Progenitor cell of endocrine pancreas (in vitro differentiated cells): Measurements from ENCODE around the gene SMIM12. TPM values are rescaled to one million over a fixed set of nuclear protein-coding genes. Genes with fewer than 3 reads are reported as not detected.

ENCODE experiments used
- DNase-seq: peaks from one replicate; pipeline ENCODE4 v3.0.0; 2021; ENCODE audit warnings: low spot score; ENCODE audit not compliant: unreplicated experiment
- H3K27ac Mint-ChIP-seq: 2 replicates; pipeline ENCODE4 v1.8.0; 2021; ENCODE audit warnings: mild to moderate bottlenecking, moderate library complexity, mixed read lengths
- H3K27me3 Mint-ChIP-seq: 2 replicates; pipeline ENCODE4 v1.8.0; 2021; ENCODE audit warnings: mixed read lengths
- H3K36me3 Mint-ChIP-seq: 2 replicates; pipeline ENCODE4 v1.8.0; 2022; ENCODE audit warnings: mixed read lengths; ENCODE audit not compliant: insufficient read depth
- H3K4me1 Mint-ChIP-seq: 2 replicates; pipeline ENCODE4 v1.8.0; 2021; ENCODE audit warnings: low read depth, mixed read lengths
- H3K4me3 Mint-ChIP-seq: 2 replicates; pipeline ENCODE4 v1.8.0; 2021; ENCODE audit warnings: low read depth, mild to moderate bottlenecking, moderate library complexity, mixed read lengths
- H3K9me3 Mint-ChIP-seq: 2 replicates; pipeline ENCODE4 v1.8.0; 2021; ENCODE audit warnings: low read depth, mixed read lengths
- long read RNA-seq: library from polyadenylated mRNA; unstranded; transcript quantifications from one replicate; pipeline ENCODE4 v2.0.0, GENCODE V29; 2020
- total RNA-seq: library from RNA; stranded (reverse); gene quantifications from 2 replicates; pipeline ENCODE4 v1.2.1, GENCODE V29; 2021
- TF ChIP-seq, protein P1 (sequence below): fragments of 200-600 bp; sonication (generic); IDR thresholded peaks from one replicate; pipeline ENCODE4 v1.5.0; 2021; ENCODE audit warnings: antibody characterized with exemption, mild to moderate bottlenecking; ENCODE audit not compliant: unreplicated experiment

Gene SMIM12, protein sequence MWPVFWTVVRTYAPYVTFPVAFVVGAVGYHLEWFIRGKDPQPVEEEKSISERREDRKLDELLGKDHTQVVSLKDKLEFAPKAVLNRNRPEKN
- total RNA-seq, result 35.7 and 39.5 TPM in 2 replicates
- long read RNA-seq, transcript SMIM12-206 (2 exons, 3,454 nt), result major isoform, 23 of 26 reads
- long read RNA-seq, partial matches to known transcripts, result 0 of 26 reads
- long read RNA-seq, other reads (novel, unspliced or antisense), result 2 of 26 reads

DNA sequence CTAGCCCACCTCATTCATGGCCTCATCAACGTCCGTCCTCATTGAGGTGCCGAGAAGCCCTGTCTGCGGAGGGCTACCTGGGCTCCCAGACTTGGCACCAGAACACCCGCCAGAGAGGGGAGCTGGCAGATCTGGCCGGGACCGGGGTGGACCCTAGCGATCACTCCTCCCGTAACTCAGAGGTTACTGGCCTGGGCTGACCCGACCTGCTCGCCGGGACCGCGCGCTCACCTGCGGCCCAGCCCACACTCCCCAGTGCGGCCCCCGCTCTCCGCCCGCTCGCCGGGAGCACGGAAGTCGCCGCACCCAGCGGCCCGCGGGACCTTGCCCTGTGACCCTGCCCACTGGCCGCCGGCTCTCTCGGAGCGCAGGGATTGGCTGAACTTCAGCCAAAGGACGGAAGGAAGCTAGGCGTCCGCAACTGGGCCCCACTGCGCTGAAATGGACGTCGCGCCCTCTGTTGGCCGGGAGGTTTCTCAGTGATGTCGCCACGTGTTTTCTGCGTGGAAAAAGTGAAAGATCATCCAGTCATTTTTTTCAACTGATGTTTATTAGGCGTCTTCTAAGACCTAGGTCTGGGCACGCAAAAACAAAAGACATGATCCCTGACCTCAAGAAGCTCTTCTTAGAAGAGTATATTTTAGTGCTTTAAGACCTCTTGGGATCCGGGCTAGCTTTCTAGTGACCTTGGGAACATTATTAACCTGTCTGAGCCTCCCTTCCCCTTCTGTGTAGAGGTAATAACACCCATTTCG lies at the start of gene SMIM12:
SMIM12 (minus strand) TSS at position 304 of the 755 bp plus-strand sequence. CDS start 3,772 bp downstream, outside the sequence.
- DNase-seq, result peak; percentile 84
- H3K27ac Mint-ChIP-seq, result peak within 1 kb of the TSS; percentile 92
- H3K4me3 Mint-ChIP-seq, result peak within 1 kb of the TSS; percentile 95
- H3K4me1 Mint-ChIP-seq, result peaks cover 16% of the 10 kb centered on the region
- TF ChIP-seq, protein P1, sequence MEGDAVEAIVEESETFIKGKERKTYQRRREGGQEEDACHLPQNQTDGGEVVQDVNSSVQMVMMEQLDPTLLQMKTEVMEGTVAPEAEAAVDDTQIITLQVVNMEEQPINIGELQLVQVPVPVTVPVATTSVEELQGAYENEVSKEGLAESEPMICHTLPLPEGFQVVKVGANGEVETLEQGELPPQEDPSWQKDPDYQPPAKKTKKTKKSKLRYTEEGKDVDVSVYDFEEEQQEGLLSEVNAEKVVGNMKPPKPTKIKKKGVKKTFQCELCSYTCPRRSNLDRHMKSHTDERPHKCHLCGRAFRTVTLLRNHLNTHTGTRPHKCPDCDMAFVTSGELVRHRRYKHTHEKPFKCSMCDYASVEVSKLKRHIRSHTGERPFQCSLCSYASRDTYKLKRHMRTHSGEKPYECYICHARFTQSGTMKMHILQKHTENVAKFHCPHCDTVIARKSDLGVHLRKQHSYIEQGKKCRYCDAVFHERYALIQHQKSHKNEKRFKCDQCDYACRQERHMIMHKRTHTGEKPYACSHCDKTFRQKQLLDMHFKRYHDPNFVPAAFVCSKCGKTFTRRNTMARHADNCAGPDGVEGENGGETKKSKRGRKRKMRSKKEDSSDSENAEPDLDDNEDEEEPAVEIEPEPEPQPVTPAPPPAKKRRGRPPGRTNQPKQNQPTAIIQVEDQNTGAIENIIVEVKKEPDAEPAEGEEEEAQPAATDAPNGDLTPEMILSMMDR, result peak; percentile 94
- H3K27me3 Mint-ChIP-seq, result peaks cover 32% of the 10 kb centered on the region
- no peaks in the 10 kb centered on the region for H3K9me3 Mint-ChIP-seq
- peaks cover 2% of the 10 kb centered on the region for H3K36me3 Mint-ChIP-seq

DNA sequence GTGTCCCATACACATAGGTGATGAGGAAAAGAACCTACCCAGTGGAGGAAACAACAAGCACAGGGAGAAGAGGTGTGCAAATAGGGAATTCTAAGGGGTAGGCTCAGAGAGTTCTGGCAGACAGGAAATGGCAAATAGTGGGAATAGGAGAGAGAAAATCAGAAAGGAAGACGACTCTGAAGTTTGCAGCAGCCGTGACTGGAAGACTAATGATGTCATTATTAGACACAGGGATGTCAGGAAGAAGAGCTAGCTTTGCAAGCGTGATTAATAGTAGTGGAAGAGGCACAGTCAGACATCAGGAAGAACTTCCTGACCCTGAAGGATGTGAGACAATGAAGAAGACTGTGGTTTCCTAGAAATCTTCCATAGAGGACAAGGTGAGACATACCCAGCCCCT lies 48.8 kb upstream of the SMIM12 start:
- no peaks in the 10 kb centered on the region for H3K9me3 Mint-ChIP-seq
- peaks cover 33% of the 10 kb centered on the region for H3K27me3 Mint-ChIP-seq
- no peak overlapping the region for H3K27ac Mint-ChIP-seq
- H3K4me3 Mint-ChIP-seq, result no peak overlapping the region
- DNase-seq, result no peak
- H3K4me1 Mint-ChIP-seq, result no peaks in the 10 kb centered on the region
- TF ChIP-seq, protein P1, result no peak
- no peaks in the 10 kb centered on the region for H3K36me3 Mint-ChIP-seq

DNA sequence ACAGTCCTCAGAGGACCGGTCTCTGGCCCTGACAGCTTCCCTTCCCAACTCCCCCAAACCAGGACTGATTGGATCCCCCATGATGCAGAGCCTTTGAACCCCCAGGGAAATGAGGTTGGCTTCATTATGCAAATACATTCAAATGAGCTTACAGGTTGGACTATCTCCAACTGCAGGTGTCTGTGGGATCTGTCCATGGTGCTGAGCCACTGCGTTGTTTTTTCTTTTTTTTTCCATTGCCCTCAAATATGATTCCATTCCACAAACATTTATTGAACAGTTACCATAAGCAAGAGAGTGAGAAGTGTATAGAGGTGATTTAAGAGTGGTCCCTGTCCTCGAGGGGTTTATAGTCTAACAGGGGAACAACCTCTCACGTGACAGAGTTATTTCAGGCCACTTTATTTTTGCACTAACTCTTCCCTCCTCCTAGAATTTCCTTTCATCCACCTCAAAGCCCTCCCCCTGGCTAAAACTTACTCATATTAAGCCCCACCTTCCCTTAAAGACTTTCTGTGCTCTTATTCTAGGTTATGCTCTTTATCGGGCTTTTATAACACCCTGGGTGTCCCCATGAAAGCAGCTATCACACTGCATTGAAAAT lies 48.0 kb upstream of the SMIM12 start:
- peaks cover 33% of the 10 kb centered on the region for H3K27me3 Mint-ChIP-seq
- H3K36me3 Mint-ChIP-seq, result no peaks in the 10 kb centered on the region
- TF ChIP-seq, protein P1, result no peak
- no peaks in the 10 kb centered on the region for H3K9me3 Mint-ChIP-seq
- H3K27ac Mint-ChIP-seq, result no peak overlapping the region
- H3K4me1 Mint-ChIP-seq, result no peaks in the 10 kb centered on the region
- no peak overlapping the region for H3K4me3 Mint-ChIP-seq
- no peak for DNase-seq

DNA sequence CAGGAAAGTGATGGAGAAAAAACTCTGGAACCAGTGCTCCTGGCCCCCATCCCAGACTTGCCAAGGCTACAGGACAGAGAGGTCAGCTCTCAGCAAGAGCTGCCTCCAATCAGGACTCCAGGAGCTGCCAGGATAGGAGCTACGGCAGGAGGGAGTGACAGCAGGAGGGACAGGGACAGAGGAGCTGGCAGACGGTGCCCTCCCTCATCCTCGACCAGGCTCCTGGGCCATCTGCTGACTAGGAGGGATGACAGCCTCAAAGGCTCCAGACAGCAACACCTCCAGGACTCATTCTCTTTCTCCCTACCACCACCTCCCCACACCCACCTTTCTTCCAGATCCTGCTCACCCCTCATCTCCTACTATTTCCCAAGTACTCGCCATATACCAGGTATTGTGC lies 47.2 kb upstream of the SMIM12 start:
- Mint-ChIP-seq H3K4me3 (no peak overlapping the region), H3K36me3 (no peaks in the 10 kb centered on the region), H3K4me1 (no peaks in the 10 kb centered on the region), H3K27me3 (peaks cover 41% of the 10 kb centered on the region), H3K27ac (no peak overlapping the region), H3K9me3 (no peaks in the 10 kb centered on the region)
- no peak for DNase-seq
- TF ChIP-seq, protein P1, result no peak

DNA sequence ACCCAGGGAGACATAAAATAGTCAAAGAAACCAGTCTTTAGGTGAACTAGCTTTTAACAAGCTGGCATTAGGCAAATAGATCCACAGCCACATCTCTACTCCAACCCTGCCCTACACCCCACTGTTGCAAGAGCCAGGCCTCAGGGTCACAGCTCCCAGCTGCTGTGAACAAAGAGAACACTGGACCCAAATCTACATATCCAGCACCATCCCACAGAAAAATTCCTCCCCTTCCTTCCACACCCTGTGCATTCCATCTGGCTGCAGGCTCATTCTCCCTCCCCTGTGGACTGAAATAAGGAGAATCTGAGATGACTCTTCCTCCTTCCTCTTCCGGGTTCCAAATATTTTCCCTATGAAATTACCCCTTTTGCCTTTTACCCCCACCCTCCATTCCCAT lies 46.7 kb upstream of the SMIM12 start:
- Mint-ChIP-seq H3K36me3 (no peaks in the 10 kb centered on the region), H3K4me1 (no peaks in the 10 kb centered on the region), H3K27ac (no peak overlapping the region), H3K4me3 (no peak overlapping the region), H3K27me3 (peaks cover 45% of the 10 kb centered on the region), H3K9me3 (no peaks in the 10 kb centered on the region)
- TF ChIP-seq, protein P1, result no peak
- no peak for DNase-seq
